ENCODE results near the gene PHF23.

Gene PHF23

GRCh38 chr17:7196651-7197401 is 42.4 kb downstream of the PHF23 start:
- no peak for DNase-seq

GRCh38 chr17:7195971-7196370 is 43.3 kb downstream of the PHF23 start:
- DNase-seq = no peak

GRCh38 chr17:7192271-7192937 is 46.9 kb downstream of the PHF23 start:
- no peak for DNase-seq

- peak; percentile 66 for DNase-seq
Measured at GRCh38 chr17:7191571-7192270, 47.5 kb downstream of the PHF23 start.

GRCh38 chr17:7191069-7191468 is 48.2 kb downstream of the PHF23 start:
- DNase-seq = no peak

- no peak for DNase-seq
Measured at GRCh38 chr17:7190276-7190917, 48.9 kb downstream of the PHF23 start.

GRCh38 chr17:7186241-7186640 is 53.0 kb downstream of the PHF23 start:
- no peak for DNase-seq
